Adipose tissue (tissue), 3 donors: ENCODE data around the gene ABHD12. TPM values are rescaled to one million over a fixed set of nuclear protein-coding genes. Genes with fewer than 3 reads are reported as not detected.

Source experiments
- H3K27ac ChIP-seq: one replicate; pipeline ENCODE4 v1.5.1; 2013; ENCODE audit warnings: low read depth, low read length
- WGBS, 3 donors: extraction: QIAGEN DNeasy Blood & Tissue Kit; methylation state at CpG; one replicate each; pipeline ENCODE4 v1.1.7; 2013; 5-methylcytosine and 5-hydroxymethylcytosine counted together
- polyA plus RNA-seq, 3 donors: library from polyadenylated mRNA; stranded (reverse); fragments of 200-250 nt; gene quantifications; one replicate each; pipeline ENCODE4 v1.2.3, GENCODE V29; 2013
- donor health status: healthy with polysubstance abuse.
- donor health status: Bipolar disorder and iron deficiency.
- donor health status: healthy.

The ABHD12 gene
- polyA plus RNA-seq, 3 donors: 31.0 to 35.7 (median 33.0) TPM

GRCh38 chr20:25361287-25361683 is 29.4 kb downstream of the ABHD12 start:
- 71 to 93% (median 86%) methylated on average over 6 of the region's 6 CpGs for WGBS, 3 donors
- no peak overlapping the region for H3K27ac ChIP-seq

DNA sequence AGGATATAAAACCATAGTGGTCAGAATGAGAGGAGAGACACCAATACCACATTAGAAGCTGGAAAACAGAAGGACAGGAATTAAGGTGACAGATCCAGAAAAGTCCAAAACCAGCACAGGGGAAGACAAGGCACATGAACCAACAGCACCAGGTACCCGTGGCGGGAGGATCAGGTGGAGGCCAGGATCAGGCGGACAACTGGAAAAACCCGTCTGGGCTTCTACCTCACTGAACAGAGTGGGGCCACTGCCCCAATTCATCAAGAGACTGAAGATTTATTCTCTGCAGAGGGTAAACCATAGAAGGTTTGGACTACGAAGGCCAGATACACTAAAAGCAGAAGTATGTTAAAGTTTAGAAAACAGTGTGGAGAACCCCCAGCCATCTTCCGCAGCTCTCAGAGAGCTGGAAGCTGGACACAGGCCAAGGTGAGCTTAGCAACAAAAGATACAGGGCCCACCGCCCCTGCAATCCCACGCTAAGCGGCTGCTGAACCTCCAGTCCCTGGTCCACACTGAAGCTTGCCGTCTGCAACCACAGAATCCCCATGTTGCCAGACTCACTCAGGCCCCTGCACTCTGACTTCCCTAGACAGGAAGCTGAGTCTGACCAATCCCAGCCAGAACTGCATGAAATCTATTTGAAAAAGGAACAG is 29.9 kb downstream of the ABHD12 start:
- WGBS, 3 donors: 49 to 66% (median 54%) methylated on average over 10 of the region's 10 CpGs
- no peak overlapping the region for H3K27ac ChIP-seq

DNA sequence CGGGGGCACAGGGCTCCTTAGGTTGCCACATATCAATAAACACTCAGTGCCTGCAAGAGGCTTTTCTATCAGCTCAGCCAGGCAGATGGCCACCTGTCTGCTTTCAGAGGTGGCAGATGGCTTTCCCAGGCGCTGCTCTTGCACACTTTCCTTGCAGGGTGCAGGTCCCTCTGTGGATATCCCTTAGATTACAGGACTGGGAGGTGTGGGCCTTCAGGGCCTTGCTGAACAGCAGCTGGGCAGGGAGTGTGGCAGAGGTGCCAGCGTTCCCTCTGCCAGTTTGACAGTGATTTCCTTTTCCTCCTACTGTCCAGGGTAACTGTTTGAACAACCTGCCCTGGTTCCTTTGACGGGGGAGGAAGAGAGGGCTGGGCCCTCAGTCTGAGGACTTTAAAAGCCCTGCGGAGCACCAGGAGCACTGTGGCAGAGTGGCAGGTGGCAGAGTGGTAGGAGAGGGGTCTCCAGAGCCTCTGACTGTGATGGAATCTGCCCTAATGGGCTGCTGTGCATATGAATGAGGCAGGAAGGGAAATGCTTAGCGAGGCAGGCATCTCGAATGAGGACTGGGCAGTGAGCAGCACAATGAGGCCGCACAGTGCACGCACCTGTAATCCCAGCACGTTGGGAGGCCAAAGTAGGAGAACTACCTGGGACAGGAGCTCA is 34.2 kb downstream of the ABHD12 start:
- 41 to 77% (median 68%) methylated on average over 10 of the region's 10 CpGs for WGBS, 3 donors

DNA sequence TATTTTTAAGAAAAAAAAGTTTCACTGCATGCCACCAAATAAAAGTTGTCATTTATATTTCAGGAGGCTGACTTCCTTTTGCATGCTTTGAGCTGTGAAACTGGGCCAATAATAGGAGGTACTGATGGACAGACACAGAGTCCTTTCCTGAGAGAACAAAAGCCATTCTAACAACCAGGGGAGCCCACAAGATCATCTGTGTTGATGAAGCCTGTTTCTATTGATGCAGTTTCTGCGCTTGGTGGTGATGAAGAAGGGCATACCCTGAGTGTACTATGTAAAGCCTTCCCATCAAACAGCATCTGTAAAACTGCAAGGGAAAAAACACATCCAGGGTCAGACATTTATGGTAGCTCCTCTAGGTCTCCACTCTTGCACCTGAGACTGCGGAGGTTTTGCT is 34.8 kb downstream of the ABHD12 start:
- H3K27ac ChIP-seq: no peak overlapping the region
- 62 to 98% (median 92%) methylated on average over 2 of the region's 2 CpGs for WGBS, 3 donors

More for the DNA sequence above, 34.2 kb downstream of the ABHD12 start:
- H3K27ac ChIP-seq: no peak overlapping the region

GRCh38 chr20:25355011-25355595 is 35.5 kb downstream of the ABHD12 start:
- no peak overlapping the region for H3K27ac ChIP-seq
- WGBS, 3 donors: 63 to 67% (median 63%) methylated on average over 3 of the region's 3 CpGs

DNA sequence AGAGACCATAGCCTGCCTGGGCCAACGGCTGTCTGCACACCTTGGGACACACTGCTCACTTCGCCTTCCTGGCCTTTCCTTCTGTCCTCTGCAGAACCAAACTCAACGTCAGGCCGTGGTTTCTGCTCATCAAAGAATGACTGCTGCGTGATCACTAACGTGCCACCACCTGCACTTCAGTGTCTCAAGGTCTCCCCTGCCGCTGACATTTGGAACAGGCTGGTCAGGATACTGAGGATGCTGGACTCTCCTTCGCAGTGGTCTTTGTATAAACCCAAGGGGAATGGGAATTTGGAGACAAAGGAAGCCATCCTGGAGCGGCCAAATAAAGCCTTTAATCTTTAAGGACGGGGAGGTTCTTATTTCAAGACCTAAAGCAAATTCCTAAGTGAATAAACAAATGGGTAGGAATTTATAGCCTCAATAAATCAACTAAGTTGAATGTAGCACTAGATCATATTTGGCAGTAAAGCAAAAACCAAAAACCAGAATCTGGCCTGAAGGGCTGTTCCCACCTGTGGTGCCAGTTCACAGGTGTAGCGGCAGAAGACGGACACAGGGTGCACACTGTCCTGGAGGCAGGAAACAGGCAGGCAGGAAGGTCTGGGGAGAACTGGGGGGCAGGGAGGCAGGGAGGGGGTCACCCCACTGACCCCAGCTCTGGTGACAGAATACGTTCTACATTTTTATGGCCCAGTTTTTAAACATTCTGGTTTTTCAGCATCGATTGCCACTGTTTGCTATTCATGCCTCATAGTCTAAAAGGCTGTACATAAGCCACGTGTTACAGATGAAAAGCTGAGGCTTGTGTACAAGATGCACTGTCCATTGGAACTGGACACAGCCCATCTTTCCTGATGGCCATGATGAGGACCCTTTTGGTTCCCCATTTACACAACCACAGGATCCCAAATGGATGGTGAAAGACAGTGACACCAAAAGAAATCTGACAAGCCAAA is 36.6 kb downstream of the ABHD12 start:
- 34 to 80% (median 75%) methylated on average over 15 of the region's 15 CpGs for WGBS, 3 donors
- H3K27ac ChIP-seq: no peak overlapping the region

DNA sequence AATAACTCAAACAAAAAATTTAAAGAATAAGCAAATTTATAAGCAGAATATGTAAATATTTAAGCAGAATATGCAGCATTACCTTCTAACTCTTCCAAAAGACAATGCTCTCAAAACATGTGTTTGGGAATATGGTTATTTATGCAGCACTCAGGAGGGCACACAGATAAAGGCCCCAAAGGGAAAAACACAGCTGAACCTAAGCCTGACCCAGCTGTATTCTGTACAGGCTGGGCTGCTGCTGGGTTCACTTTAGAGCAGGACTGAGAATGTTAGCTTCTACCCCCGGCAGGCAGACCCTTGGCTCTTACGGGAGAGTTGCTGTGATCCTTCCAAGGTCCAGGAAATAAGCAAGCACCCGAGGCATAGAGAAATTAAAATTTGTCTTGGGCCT is 37.3 kb downstream of the ABHD12 start:
- no peak overlapping the region for H3K27ac ChIP-seq
- 23 to 71% (median 55%) methylated on average over 3 of the region's 3 CpGs for WGBS, 3 donors

- H3K27ac ChIP-seq: no peak overlapping the region
- 67 to 96% (median 95%) methylated on average over 3 of the region's 3 CpGs for WGBS, 3 donors
Measured at GRCh38 chr20:25352746-25353145, 37.9 kb downstream of the ABHD12 start.

DNA sequence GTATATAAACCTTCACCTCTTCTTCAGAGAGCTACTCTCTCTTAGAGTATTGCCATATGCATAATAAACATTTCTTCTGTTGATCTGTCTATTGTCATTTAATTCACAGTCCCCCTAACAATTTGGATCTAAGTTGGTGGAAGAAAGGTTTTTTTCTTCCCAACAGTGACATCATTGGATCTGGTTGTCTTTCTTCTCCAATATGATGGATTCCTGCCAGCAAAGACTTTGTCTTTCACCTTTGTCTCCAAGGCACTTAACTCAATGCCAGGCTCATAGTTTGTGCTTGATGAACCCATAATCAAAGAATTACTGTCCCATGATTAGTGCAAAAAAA is 39.6 kb downstream of the ABHD12 start:
- no peak overlapping the region for H3K27ac ChIP-seq

DNA sequence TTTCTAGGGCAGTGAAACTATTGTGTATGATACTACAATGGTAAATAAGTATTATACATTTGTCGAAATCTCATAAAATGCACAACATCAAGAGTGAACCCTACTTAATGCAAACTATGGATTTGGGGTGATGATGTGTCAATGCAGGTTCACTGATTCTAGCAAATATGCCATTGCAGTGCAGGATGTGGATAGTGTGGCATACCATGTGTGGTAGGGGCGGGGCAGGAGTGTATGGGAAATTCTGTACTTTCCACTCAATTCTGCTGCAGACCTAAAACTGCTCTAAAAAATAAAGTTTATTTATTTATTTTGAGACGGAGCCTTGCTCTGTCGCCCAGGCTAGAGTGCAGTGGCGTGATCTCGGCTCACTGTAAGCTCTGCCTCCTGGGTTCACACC is 44.3 kb downstream of the ABHD12 start:
- WGBS, 3 donors: 94 to 96% (median 95%) methylated on average over 6 of the region's 6 CpGs
- no peak overlapping the region for H3K27ac ChIP-seq

GRCh38 chr20:25345721-25346120 is 44.9 kb downstream of the ABHD12 start:
- WGBS, 3 donors: 56 to 93% (median 92%) methylated on average over 1 of the region's 1 CpG

GRCh38 chr20:25344634-25345033 is 46.0 kb downstream of the ABHD12 start:
- H3K27ac ChIP-seq: no peak overlapping the region
- 96 to 98% (median 97%) methylated on average over 3 of the region's 3 CpGs for WGBS, 3 donors

More at GRCh38 chr20:25345721-25346120, 44.9 kb downstream of the ABHD12 start:
- H3K27ac ChIP-seq: no peak overlapping the region

DNA sequence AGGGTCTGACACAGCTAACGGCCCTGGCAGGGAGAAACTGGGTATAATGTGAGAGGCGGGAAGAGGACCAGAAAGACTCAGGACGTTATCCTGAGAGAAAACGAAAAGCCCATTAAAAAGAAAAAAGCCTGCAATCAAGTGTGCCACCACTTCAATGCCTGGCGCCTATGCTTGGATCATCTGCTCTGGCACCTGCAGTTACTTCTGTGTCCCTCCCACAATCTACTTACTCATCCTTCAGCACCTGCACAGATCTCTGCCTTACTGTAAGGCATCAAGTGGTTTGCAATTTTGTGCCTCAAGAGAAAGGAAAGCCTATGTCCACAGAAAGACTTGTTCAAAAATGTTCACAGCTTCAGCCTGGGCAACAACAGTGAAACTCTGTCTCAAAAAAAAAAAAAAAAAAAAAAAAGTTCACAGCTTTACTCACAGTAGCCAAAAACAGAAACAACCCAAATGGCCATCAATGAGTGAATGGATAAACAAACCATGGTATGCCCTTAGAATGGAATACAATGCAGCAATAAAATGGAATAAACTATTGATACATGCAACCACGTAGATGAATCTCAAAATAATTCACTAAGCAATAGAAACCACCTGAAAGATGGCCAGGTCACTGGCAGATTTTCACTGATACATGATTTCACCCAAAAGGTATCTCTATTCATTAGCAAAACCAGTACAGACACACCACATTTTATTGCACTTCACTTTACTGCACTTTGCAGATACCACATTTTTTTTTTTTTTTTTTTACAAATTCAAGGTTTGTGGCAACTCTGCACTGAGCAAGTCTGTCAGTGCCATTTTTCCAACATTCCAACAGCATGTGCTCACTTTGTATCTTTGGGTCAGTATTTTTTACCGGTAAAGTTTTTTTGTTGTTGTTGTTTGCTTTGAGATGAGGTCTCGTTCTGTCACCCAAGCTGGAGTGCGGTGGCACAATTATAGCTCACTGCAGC is 48.6 kb downstream of the ABHD12 start:
- 90 to 96% (median 96%) methylated on average over 9 of the region's 9 CpGs for WGBS, 3 donors
- no peak overlapping the region for H3K27ac ChIP-seq

- H3K27ac ChIP-seq: no peak overlapping the region
- 34 to 83% (median 73%) methylated on average over 1 of the region's 1 CpG for WGBS, 3 donors
Measured at GRCh38 chr20:25340380-25340779, 50.3 kb downstream of the ABHD12 start.

- no peak overlapping the region for H3K27ac ChIP-seq
- 28 to 95% (median 89%) methylated on average over 12 of the region's 12 CpGs for WGBS, 3 donors
Measured at GRCh38 chr20:25339608-25340007, 51.0 kb downstream of the ABHD12 start.

DNA sequence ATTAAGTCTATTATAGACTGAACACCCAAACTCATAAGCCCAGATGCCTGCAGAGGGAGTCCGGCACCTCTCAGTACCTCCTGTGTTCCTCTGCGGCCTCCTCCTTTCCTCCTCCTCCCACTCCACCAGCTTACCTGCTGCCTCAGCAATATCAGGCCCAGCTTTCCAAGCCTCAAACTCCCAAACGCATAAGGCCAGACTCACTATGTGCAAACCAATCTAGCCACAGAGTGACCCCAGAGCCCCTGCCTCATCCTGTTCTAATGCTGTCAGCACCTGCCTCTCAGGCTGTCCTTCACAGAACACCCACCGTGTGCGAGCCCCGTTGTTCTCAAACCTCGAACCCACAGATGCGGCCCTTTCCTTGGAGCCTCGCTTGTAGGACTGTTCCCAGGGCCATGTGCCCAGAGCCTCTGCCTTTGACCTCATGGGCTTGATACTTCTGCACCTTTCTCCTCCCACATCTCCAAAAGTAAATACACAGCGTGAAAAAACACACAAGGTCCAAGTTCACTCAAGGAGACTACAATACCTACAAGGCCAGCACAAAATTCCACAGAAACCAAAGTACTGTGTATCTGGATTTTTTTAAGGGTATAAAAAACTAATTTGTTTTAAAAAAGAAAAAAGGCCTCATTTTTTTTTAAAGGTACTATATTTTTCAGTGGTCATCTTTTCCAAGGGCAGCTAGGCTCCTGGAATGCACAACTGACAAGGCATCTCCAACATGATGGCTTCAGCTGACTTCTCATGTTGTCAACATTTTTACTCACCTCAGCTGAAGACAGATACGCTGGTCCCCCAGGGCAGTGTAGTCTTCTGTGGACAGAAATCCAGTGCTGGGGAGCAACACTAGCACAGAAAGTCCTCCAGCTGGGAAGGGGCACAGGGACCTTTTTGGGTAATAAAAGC is 52.3 kb downstream of the ABHD12 start:
- WGBS, 3 donors: 38 to 93% (median 92%) methylated on average over 11 of the region's 11 CpGs
- no peak overlapping the region for H3K27ac ChIP-seq
